ENCODE data around the gene FGF1.

Gene FGF1

GRCh38 chr5:142694092-142694856 is 8.4 kb upstream of the FGF1 start:
- DNase-seq: no peak

- no peak for DNase-seq
These were observed 6.5 kb upstream of the FGF1 start for GRCh38 chr5:142692321-142692894.

DNA sequence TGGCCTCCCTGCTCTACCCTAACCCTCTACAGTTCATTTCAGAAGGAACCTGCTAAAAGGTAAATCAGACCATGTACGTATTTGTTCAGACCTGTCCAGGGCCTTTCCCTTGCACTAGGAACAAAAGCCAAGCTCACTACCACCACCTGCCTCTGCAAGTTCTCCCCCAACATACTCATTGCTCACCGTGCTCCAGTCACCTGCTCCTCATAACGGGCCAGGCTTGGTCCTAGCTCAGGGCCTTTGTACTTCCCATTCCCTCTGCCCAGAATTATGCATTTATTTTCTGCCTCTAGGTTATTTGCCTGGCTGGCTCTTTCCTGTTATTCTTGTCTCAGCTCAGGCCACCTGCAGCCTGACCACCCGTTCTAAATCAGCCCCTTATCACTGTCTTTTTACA is 4.8 kb upstream of the FGF1 start:
- DNase-seq: no peak

DNA sequence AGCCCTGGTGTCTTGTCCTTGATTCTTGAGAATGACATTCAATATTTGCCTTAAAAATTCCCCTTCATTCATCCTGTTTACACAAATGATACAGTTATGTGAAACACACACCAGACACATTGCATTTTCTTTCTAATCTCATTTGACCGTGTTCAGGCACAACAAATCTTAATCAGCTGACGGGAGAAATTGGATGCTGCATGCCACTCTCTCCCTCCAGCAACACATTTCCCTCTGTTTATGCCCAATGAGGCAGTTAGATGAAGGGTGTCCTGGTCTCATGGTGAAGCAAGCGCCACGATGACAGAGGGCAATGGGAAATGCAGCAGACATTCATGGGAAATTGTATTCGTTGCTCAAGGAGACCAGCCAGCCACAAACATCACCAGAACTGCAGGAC is 3.2 kb upstream of the FGF1 start:
- no peak for DNase-seq

DNA sequence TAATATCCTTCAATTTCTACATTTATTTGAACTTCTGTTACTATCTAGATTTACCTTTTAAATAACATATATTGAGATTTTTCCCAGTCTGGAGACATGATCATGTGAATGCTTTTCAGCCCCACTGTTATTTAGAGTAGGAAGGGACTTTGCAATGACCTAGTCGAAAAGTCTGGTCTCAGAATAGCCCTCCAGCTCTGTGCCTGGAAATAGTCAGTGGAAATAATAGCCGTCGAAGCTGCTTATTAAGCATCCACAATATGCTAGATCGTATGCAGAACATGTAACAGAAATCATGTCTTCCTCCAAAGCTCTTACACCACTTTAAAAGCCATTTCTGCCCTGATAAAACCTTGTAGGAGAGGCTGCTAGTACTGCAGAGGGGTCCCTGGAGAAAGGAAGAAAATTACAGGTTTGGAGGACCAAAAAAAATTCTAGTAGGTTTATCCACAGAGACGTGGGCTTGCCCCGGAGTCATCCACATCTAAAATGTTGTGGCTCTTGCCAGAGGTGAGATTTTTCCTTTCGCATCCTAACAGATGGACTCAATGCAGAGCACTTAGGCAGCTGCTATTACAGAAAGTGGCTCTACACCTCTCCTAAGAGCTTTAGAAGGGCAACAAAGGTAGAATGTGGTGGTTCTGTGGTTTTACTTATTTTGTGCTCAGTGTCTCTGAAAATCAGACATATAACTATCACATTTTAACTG is 2.5 kb upstream of the FGF1 start:
- no peak for DNase-seq

GRCh38 chr5:142686968-142687367 is 1.1 kb upstream of the FGF1 start:
- DNase-seq: no peak

GRCh38 chr5:142686210-142686734 is 382 bp upstream of the FGF1 start:
- DNase-seq: no peak

DNA sequence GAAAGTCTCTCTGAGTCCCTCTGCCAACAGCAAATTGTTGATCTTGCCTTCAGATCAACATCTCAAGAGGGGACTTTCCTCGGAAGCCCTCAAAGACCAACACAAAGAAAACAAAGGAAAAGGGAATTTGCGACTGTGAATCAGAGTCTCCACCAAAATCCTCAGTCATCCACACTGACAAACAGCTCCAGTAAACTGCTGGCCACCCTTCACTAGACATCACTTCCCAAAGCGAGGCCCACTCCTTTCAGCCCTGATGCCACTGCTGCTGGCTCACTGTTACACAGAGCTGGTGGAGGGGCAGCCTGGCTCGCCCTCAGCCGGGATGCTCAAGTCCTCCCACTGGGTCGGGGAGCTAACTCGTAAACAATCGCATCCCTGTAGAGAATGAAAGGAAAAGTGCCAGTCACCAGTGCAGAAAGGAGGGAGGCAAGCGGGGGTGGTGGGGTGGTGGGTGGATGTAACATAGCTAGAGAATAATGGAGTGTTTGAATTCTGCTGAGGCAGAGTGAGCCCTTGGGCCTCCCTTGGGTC is 1.3 kb downstream of the FGF1 start:
- DNase-seq: no peak

DNA sequence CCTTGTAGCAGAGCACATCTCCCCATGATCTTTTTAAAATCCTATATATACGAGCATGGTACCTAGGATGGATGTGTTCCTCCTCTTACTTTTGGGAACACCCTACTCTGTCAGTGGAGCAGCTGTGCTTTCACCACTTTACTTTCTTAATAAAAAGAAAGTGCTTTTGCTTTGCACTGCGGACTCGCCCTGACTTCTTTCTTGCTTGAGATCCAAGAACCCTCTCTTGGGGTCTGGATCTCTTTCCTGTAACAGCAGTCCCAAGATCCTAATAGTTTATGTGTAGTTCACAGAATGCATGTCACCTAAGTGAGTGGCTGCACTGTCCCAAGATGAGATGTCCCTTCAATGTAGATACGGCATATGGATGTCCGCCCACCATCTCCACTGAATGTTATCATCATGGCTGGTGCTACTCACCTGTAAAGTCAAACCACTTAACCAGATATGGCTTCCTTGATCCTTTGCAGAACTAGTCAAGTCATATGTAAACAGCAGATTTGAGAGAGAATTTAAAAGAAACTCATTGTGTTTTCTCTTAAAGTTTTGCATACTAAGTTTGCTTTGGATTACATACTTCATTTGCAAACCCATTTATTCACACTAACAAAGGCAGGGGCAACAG is 1.9 kb downstream of the FGF1 start:
- DNase-seq: no peak

DNA sequence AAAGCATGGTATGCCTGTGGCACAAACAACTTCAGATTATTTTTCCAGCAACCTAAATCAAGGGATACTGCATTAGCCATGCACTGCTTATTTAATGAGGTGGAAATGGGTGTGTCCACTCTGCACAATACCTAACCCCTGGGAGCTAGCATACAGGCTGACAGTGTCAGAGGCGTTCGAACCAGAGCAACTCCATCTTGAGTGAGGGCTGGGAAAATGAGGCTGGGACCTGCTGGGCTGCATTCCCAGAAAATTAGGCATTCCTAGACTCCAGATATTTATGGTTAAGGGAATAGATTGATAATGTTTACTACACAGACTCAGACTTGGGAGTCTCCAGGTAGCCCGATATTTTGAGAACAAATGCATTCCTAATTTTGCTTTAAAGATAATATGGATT is 2.8 kb downstream of the FGF1 start:
- DNase-seq: no peak

DNA sequence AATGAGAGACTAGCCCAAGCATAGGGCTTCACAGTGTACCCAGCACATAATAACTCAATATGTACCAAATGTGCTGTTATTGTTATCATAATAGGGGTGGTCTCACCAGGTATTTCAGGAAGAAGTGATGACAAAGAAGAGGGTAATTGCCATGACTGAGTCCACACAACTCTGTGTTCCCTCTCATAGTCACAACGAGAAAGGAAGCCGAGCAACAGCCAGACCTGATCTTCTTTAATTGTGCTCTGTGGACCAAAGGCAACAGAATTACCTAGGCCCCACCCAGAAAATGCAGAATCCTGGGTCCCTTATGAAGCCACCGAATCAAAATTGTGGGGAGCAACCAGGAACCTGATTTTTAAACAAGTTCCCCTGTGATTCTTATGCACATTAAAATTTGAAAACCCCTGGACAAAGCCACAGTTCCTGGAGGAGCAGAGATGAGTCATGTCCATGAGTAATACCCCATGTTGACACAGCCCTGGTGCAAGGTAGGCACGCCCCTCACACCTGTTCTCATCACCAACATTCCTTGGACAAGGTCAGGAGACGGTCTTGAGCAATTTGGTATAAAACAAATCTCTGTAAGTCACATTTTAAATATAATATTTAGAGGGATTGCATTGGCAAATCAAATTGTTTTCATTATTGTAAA is 5.2 kb downstream of the FGF1 start:
- DNase-seq: no peak

DNA sequence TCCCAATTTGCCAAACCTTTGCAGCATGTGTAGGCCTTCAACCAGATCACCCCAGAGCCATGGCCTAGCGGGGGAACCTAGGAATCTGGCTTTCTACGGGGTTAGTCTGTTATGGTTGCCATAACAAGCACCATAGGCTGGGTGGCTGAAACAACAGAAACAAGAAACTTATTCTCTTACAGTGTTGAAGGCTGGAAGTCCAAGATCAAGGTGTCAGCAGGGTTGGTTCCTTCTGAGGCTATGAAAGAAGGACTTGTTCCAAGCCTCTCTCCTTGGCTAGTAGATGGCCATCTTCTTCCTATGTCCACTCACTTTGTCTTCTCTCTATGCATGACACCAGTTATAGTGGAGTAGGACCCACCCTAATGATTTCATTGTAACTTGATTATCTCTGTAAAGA is 6.1 kb downstream of the FGF1 start:
- DNase-seq: no peak

DNA sequence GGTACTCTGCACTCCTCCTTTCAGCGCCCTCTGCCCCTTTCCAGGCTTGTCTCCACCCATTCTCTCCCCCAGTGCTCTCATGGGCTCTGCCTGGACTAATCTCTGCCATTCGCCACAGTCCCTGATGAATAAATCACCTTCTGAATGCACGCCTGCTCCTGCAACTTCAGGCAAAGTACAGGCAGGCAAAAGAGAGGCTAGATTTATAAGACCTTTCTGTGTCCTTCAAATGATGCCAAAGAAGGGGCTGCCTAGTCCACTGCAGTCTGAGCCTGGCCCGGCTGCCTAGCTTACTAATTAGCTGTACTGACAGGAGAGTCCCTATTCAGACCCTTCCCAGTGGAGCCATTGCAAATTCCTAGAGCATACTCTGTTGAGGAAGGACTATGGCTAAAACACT is 7.4 kb downstream of the FGF1 start:
- no peak for DNase-seq

- no peak for DNase-seq
These were observed 8.7 kb downstream of the FGF1 start for GRCh38 chr5:142677198-142677597.

GRCh38 chr5:142676318-142676717 is 9.6 kb downstream of the FGF1 start:
- DNase-seq: no peak

DNA sequence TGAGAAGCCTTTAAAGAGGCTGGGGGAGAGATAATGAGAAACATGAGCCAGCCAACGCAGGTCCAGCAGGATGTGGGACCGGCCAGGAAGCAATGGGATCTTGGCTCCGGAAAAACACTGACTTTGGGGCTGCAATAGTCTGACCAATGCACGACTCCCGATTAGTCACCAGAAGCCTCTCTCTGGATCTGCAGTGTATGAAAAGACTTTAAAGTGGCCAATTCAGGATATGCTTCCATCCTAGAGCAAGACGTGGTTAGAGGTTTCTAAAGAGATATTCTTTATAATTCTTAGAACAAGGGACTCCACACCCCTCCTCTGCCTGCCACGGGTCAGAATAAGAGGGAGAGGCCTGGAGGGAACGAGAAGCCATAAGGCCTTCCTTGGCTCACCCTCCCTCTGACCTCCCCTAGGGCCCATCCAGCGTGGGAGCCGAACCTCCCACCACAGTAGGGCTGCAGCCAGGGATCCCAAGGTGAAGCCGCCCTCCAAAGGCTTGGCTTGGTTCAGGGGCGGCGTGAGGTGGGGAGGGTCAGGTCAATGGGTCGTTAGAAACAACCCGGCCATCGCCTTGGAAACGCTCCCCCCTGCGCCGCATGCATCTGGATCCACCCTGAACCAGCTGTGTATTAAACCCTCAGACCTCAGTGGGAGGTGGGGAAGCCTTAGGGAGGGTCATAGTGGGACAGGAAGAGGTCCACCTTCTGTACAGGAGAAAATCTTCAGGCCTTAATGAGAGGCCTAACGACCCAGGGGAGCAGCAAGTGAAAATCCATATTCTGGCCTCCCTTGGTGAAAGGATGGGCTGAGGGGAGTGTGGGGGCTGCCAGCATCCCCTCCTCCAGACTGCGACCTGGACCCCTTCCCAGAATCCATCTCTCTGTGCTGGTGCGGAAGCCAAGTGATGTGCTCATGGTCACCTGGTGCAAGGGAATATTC is 11.1 kb downstream of the FGF1 start:
- no peak for DNase-seq

- DNase-seq: no peak
These were observed 14.1 kb downstream of the FGF1 start for GRCh38 chr5:142671801-142672200.

DNA sequence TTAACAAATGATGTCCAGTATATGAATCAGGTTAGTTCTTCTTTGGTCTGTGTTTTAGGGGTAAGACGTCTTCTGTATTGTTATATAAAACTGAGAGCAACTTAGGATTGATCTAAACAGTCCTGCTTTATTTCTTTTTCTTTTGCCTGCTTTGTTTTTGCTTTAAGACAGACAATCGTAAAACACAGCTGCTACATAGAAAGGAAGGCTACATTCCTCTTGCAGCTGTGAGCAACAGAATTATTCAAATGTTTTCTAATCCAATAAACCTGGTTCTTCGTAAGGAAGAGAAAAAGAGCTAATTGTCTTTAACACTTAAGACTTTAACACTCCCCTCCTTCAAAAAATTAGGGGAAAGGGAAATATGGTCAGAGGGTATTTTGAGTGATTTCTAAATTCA is 14.6 kb downstream of the FGF1 start:
- DNase-seq: no peak

- DNase-seq: no peak
These were observed 15.1 kb downstream of the FGF1 start for GRCh38 chr5:142670804-142671203.

- no peak for DNase-seq
These were observed 16.4 kb downstream of the FGF1 start for GRCh38 chr5:142669477-142669876.

- no peak for DNase-seq
These were observed 17.6 kb downstream of the FGF1 start for GRCh38 chr5:142668336-142668735.

DNA sequence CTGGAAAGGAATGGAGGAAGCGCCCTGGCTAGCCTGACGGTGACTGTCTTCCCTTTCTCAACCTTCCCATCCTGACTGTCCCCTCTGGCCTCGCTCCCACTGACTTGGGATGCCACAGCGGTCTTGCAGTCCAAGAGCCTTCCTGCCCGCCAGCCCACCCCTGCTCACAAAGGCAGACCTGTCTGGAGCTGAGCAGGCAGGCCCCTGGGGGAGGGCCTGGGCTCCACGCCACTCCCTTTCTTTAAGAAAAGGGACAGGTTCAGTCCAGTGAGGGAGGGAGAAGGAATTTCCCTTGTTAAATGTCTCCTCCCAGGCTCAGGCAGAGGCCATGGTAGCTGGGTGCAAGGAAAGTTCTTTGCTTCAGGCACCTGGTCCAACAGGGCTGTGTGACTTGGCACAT is 18.1 kb downstream of the FGF1 start:
- no peak for DNase-seq
